H1 (cell line): ENCODE data around the gene ENO3. TPM values are rescaled to one million over a fixed set of nuclear protein-coding genes. Genes with fewer than 3 reads are reported as not detected.

Source experiments
- BRCA1 ChIP-seq: IDR thresholded peaks from 2 replicates; pipeline ENCODE4 v1.6.1; 2012; ENCODE audit warnings: low read depth, low read length, improper control_type of control experiment
- CBX5 ChIP-seq: fragments of 300-800, 300-1000 bp; sonication (generic); IDR thresholded peaks from 2 replicates; pipeline ENCODE4 v1.7.1; 2016; ENCODE audit warnings: antibody characterized with exemption, low read length, low read depth
- CEBPB ChIP-seq: IDR thresholded peaks from 2 replicates; pipeline ENCODE4 v1.6.1; 2012; ENCODE audit warnings: low read depth, low read length
- FOSL1 ChIP-seq: IDR thresholded peaks from 2 replicates; pipeline ENCODE4 v1.6.1; 2011; ENCODE audit warnings: mild to moderate bottlenecking, low read depth, low read length, moderate library complexity; ENCODE audit not compliant: insufficient read depth
- GABPA ChIP-seq: IDR thresholded peaks from 2 replicates; pipeline ENCODE4 v1.6.1; 2011; ENCODE audit warnings: mild to moderate bottlenecking, low read length, moderate library complexity, borderline replicate concordance; ENCODE audit not compliant: insufficient read depth
- GTF2F1 ChIP-seq: IDR thresholded peaks from 2 replicates; pipeline ENCODE4 v1.6.1; 2012; ENCODE audit warnings: low read depth, low read length, improper control_type of control experiment, borderline replicate concordance
- KDM4A ChIP-seq: IDR thresholded peaks from one replicate; pipeline ENCODE4 v1.7.1; 2012; ENCODE audit warnings: low read depth, mild to moderate bottlenecking, moderate library complexity, low read length, inconsistent platforms; ENCODE audit not compliant: severe bottlenecking
- NANOG ChIP-seq: IDR thresholded peaks from 2 replicates; pipeline ENCODE4 v1.6.1; 2011; ENCODE audit warnings: low read length, low read depth, mild to moderate bottlenecking, inconsistent platforms; ENCODE audit not compliant: insufficient read depth, poor library complexity, severe bottlenecking
- PHF8 ChIP-seq: fragments of 200-600 bp; sonication (generic); conservative IDR thresholded peaks from 2 replicates; pipeline ENCODE4 v1.7.1; 2012; ENCODE audit warnings: low read depth, mild to moderate bottlenecking, inconsistent platforms, low read length, moderate library complexity
- POLR2A ChIP-seq, 2 experiments: IDR thresholded peaks; 1 replicate in 1 of 2; 2 replicates in 1 of 2; pipeline ENCODE4 v1.6.1; 2011; ENCODE audit warnings: low read depth in 2 of 2, low read length in 2 of 2, mild to moderate bottlenecking in 2 of 2; ENCODE audit errors: control extremely low read depth in 1 of 2
- RAD21 ChIP-seq, 2 experiments: IDR thresholded peaks in 1 of 2; conservative IDR thresholded peaks in 1 of 2; 2 replicates each; pipeline ENCODE4 v1.6.1; 2011; ENCODE audit warnings: low read depth in 2 of 2, low read length in 2 of 2, improper control_type of control experiment in 1 of 2, inconsistent platforms in 1 of 2, mild to moderate bottlenecking in 1 of 2, moderate library complexity in 1 of 2
- RNF2 ChIP-seq: fragments of 200-900, 300-1000 bp; sonication (generic); IDR thresholded peaks from 2 replicates; pipeline ENCODE4 v1.7.1; 2016; ENCODE audit warnings: borderline replicate concordance, low read depth, mild to moderate bottlenecking, antibody characterized with exemption, low read length; ENCODE audit not compliant: poor library complexity, severe bottlenecking; ENCODE audit errors: missing control alignments
- RXRA ChIP-seq: IDR thresholded peaks from 2 replicates; pipeline ENCODE4 v1.6.1; 2011; ENCODE audit warnings: low read depth, mild to moderate bottlenecking, low read length, moderate library complexity; ENCODE audit not compliant: insufficient read depth
- TAF7 ChIP-seq: optimal IDR thresholded peaks from 2 replicates; pipeline ENCODE3; 2011; ENCODE audit warnings: low read depth, mild to moderate bottlenecking, inconsistent platforms, low read length, moderate library complexity, borderline replicate concordance
- TCF12 ChIP-seq: IDR thresholded peaks from 2 replicates; pipeline ENCODE4 v1.6.1; 2011; ENCODE audit warnings: low read depth, mild to moderate bottlenecking, low read length
- polyA plus RNA-seq, 7 experiments: library from polyadenylated mRNA; depleted of rRNA in 3 of 7; stranded (reverse) in 5 of 7; unstranded in 2 of 7; fragments of >200 nt in 5 of 7; fragments of 200-250 nt in 2 of 7; gene quantifications; 1 replicate in 5 of 7; 2 replicates in 1 of 7; 4 replicates in 1 of 7; pipeline versions ENCODE4 v1.2.1 to v1.2.3, GENCODE V29; 2011 to 2013; ENCODE audit warnings: missing spikeins in 2 of 7, mixed read lengths in 2 of 7
- total RNA-seq: library from RNA; stranded (reverse); fragmentation: NEBNext Ultra II Directional; extraction: Animal tissue kit (Norgen Biotek cat#: 25700); gene quantifications from 2 replicates; pipeline ENCODE4 v1.2.1, GENCODE V29; 2021
- TF ChIP-seq, protein P1 (sequence below), 3 experiments: IDR thresholded peaks; 1 replicate in 2 of 3; 2 replicates in 1 of 3; pipeline versions ENCODE4 v1.5.1 to v1.6.1; 2011; ENCODE audit warnings: low read length in 3 of 3, mild to moderate bottlenecking in 3 of 3, inconsistent platforms in 2 of 3, low read depth in 1 of 3, moderate library complexity in 1 of 3; ENCODE audit not compliant: insufficient read depth in 1 of 3; ENCODE audit errors: control extremely low read depth in 1 of 3
- TF ChIP-seq, protein P2 (sequence below): IDR thresholded peaks from 2 replicates; pipeline ENCODE4 v1.6.1; 2011; ENCODE audit warnings: low read length, improper control_type of control experiment

Gene ENO3
- total and polyA plus RNA-seq, 2 of the 8 experiments (the other 6 are each of a cell fraction or from before 2014, with no cell fraction given), result 25.0 to 25.7 TPM

DNA sequence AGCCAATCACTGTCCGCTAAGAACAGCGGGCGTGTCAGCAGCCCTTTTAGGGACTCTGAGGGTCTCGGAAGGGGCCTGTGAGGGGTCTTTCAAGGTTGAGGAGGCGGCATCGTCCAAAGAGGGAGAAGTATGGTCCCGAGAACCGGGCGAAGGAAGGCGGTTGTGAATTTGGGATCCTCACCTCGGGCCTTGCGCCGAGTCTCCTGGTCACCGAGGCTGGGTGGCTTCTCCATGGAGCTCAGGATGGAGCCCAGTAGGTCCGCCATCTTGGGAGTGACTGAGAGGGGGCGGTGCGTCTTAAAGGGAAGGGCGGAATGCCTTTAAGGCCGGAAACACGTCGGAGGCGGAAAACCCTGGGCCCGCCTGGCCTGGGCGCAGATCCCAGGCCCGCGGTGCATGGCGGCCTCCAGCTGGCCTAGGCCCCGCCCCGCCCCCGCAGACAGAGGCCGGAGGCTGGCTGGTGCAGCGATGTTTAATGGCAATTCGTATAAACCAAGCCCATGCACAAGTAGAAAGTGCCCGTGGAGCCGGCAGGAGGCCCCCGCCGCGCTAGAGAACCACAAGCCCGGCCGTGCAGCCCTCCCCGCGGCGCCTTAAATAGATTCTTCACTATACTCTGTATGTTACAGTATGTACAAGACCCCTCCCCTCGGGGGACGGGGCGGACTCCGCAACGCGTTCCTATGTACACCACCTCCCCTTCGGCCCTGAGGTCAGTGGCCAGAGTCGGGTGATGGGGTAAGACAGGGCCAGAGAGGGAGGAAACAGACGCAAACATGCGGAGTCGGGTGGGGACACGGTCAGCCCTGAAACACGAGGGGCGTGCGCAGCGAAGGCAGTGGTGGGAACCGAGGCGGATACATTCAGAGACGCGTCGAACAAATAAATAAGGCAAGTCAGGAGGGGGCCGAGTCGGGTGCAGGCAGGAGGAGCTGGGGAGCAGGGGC, 16.9 kb downstream of the ENO3 start, which contains the start of gene SPAG7 (continued):
- no peak for TF ChIP-seq FOSL1
- TF ChIP-seq TAF7, result peak; percentile 77
- TF ChIP-seq RNF2, result no peak
- TF ChIP-seq NANOG, result peak; percentile 5
- TF ChIP-seq, protein P1, sequence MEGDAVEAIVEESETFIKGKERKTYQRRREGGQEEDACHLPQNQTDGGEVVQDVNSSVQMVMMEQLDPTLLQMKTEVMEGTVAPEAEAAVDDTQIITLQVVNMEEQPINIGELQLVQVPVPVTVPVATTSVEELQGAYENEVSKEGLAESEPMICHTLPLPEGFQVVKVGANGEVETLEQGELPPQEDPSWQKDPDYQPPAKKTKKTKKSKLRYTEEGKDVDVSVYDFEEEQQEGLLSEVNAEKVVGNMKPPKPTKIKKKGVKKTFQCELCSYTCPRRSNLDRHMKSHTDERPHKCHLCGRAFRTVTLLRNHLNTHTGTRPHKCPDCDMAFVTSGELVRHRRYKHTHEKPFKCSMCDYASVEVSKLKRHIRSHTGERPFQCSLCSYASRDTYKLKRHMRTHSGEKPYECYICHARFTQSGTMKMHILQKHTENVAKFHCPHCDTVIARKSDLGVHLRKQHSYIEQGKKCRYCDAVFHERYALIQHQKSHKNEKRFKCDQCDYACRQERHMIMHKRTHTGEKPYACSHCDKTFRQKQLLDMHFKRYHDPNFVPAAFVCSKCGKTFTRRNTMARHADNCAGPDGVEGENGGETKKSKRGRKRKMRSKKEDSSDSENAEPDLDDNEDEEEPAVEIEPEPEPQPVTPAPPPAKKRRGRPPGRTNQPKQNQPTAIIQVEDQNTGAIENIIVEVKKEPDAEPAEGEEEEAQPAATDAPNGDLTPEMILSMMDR (IDR thresholded peaks at IDR 0.05; ENCODE audit: control extremely low read depth in 1 of 3, insufficient read depth in 1 of 3, low read depth in 1 of 3, low read length in 3 of 3), result no peak
- no peak; the same call in 1 of the 2 replicates for TF ChIP-seq GABPA
- peak; percentile 82 to 94 for TF ChIP-seq POLR2A (IDR thresholded peaks at IDR 0.05; ENCODE audit: control extremely low read depth in 1 of 2, low read depth in 2 of 2, low read length in 2 of 2)
- TF ChIP-seq GTF2F1, result peak; percentile 63; the same call in 1 of the 2 replicates
- TF ChIP-seq, protein P2, sequence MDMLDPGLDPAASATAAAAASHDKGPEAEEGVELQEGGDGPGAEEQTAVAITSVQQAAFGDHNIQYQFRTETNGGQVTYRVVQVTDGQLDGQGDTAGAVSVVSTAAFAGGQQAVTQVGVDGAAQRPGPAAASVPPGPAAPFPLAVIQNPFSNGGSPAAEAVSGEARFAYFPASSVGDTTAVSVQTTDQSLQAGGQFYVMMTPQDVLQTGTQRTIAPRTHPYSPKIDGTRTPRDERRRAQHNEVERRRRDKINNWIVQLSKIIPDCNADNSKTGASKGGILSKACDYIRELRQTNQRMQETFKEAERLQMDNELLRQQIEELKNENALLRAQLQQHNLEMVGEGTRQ, result no peak
- TF ChIP-seq KDM4A, result peak; percentile 47
- TF ChIP-seq RXRA, result no peak
- no peak for TF ChIP-seq BRCA1
- TF ChIP-seq CEBPB, result no peak
- TF ChIP-seq PHF8, result peak; percentile 93
- TF ChIP-seq TCF12, result no peak
- peak; percentile 40 to 41; a peak in 3 of 4 replicates for TF ChIP-seq RAD21 (IDR thresholded peaks at IDR 0.05 in 1 of 2, conservative IDR thresholded peaks at IDR 0.05 in 1 of 2; ENCODE audit: low read depth in 2 of 2, low read length in 2 of 2)
- TF ChIP-seq CBX5, result no peak
